Measurements from ENCODE around the gene AAR2. TPM values are rescaled to one million over a fixed set of nuclear protein-coding genes. Genes with fewer than 3 reads are reported as not detected.

The AAR2 gene
- total RNA-seq, 1 donor from 2014 or later, result 24.6 TPM

- H3K27ac Mint-ChIP-seq (ENCODE audit: unreplicated experiment), result no peak overlapping the region
- no peak for DNase-seq (ENCODE audit: low spot score)
Measured at GRCh38 chr20:36199345-36200257, 36.7 kb upstream of the AAR2 start.

GRCh38 chr20:36200451-36200850 lies 35.8 kb upstream of the AAR2 start:
- peaks cover 6% of the 10 kb centered on the region for H3K36me3 Mint-ChIP-seq (ENCODE audit: low read depth)
- no peak for TF ChIP-seq CTCF (IDR thresholded peaks at IDR 0.05)
- DNase-seq (ENCODE audit: low spot score), result no peak
- H3K4me3 Mint-ChIP-seq (ENCODE audit: unreplicated experiment), result no peak overlapping the region
- no peaks in the 10 kb centered on the region for H3K27me3 Mint-ChIP-seq (ENCODE audit: low read depth)
- no peaks in the 10 kb centered on the region for H3K9me3 Mint-ChIP-seq (ENCODE audit: low read depth)
- no peaks in the 10 kb centered on the region for H3K4me1 Mint-ChIP-seq (ENCODE audit: low read depth)
- no peak overlapping the region for H3K27ac Mint-ChIP-seq (ENCODE audit: unreplicated experiment)

More at GRCh38 chr20:36199345-36200257, 36.7 kb upstream of the AAR2 start:
- no peaks in the 10 kb centered on the region for H3K27me3 Mint-ChIP-seq (ENCODE audit: low read depth)
- peaks cover 13% of the 10 kb centered on the region for H3K36me3 Mint-ChIP-seq (ENCODE audit: low read depth)
- H3K4me3 Mint-ChIP-seq (ENCODE audit: unreplicated experiment), result no peak overlapping the region
- H3K9me3 Mint-ChIP-seq (ENCODE audit: low read depth), result no peaks in the 10 kb centered on the region
- no peaks in the 10 kb centered on the region for H3K4me1 Mint-ChIP-seq (ENCODE audit: low read depth)
- peak; percentile 92 for TF ChIP-seq CTCF (IDR thresholded peaks at IDR 0.05)

GRCh38 chr20:36201198-36201597 lies 35.1 kb upstream of the AAR2 start:
- TF ChIP-seq CTCF (IDR thresholded peaks at IDR 0.05), result no peak
- Mint-ChIP-seq H3K36me3 (ENCODE audit: low read depth) (peaks cover 8% of the 10 kb centered on the region), H3K9me3 (ENCODE audit: low read depth) (no peaks in the 10 kb centered on the region), H3K4me1 (ENCODE audit: low read depth) (no peaks in the 10 kb centered on the region), H3K27ac (ENCODE audit: unreplicated experiment) (no peak overlapping the region), H3K4me3 (ENCODE audit: unreplicated experiment) (no peak overlapping the region), H3K27me3 (ENCODE audit: low read depth) (no peaks in the 10 kb centered on the region)
- DNase-seq (ENCODE audit: low spot score), result no peak

- Mint-ChIP-seq H3K27ac (ENCODE audit: unreplicated experiment) (no peak overlapping the region), H3K27me3 (ENCODE audit: low read depth) (no peaks in the 10 kb centered on the region), H3K9me3 (ENCODE audit: low read depth) (no peaks in the 10 kb centered on the region), H3K4me3 (ENCODE audit: unreplicated experiment) (no peak overlapping the region), H3K4me1 (ENCODE audit: low read depth) (no peaks in the 10 kb centered on the region), H3K36me3 (ENCODE audit: low read depth) (peaks cover 14% of the 10 kb centered on the region)
- DNase-seq (ENCODE audit: low spot score), result no peak
- TF ChIP-seq CTCF (IDR thresholded peaks at IDR 0.05), result peak; percentile 96
Measured at GRCh38 chr20:36202891-36203338, 33.4 kb upstream of the AAR2 start.

GRCh38 chr20:36203861-36204260 lies 32.4 kb upstream of the AAR2 start:
- Mint-ChIP-seq H3K4me1 (ENCODE audit: low read depth) (no peaks in the 10 kb centered on the region), H3K36me3 (ENCODE audit: low read depth) (peaks cover 22% of the 10 kb centered on the region), H3K9me3 (ENCODE audit: low read depth) (no peaks in the 10 kb centered on the region), H3K27me3 (ENCODE audit: low read depth) (no peaks in the 10 kb centered on the region), H3K4me3 (ENCODE audit: unreplicated experiment) (no peak overlapping the region), H3K27ac (ENCODE audit: unreplicated experiment) (no peak overlapping the region)
- DNase-seq (ENCODE audit: low spot score), result no peak
- no peak for TF ChIP-seq CTCF (IDR thresholded peaks at IDR 0.05)

Measured in chondrocyte (in vitro differentiated cells).